Stimulated activated CD8-positive, alpha-beta memory T cell treated with anti-CD3 and anti-CD28 coated beads, Interleukin-7, amount 100 ng/mL, for 24 hours (primary cell): Measurements from ENCODE around the gene ARHGAP22.

Experiments
- DNase-seq: peaks from one replicate; pipeline ENCODE4 v3.0.0-alpha.2; 2020; ENCODE audit warnings: low read depth

Gene ARHGAP22

DNA sequence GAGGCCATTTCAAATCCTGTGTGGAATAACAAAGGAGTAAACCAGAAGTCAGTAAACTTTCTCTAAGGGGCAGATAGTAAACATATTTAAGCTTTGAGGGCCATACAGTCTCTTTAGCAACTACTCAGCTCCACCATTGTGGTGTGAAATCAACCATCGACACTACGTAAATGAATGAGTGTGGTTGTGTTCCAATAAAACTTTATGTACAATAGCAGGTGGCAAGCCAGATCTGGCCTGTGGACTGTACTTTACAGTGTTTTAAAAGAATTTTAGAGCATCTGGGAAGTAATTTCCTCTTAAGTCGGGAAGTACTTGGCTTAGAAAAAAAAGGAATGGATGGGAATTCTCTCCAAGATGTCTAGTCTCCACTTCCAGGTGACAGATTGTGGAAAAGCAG is 71.3 kb downstream of the ARHGAP22 start:
- no peak for DNase-seq

DNA sequence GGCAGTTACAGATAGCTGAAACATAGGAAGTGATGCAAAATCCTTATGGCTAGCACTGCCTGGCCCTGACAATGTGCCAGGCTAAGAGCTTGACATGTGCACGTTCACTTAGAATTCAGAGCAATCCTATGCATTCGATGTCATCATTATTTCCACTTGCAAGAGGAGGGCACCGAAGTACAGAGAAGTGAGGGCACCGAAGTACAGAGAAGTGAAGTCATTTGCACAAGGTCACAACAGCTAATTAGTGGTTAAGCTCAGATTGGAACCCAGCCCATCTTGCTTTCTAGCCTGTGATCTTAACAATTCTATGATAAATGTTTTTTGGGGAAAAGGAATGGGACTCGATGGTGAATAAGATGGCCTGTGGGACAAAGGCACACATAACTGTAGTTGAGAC is 73.4 kb downstream of the ARHGAP22 start:
- DNase-seq, result no peak

DNA sequence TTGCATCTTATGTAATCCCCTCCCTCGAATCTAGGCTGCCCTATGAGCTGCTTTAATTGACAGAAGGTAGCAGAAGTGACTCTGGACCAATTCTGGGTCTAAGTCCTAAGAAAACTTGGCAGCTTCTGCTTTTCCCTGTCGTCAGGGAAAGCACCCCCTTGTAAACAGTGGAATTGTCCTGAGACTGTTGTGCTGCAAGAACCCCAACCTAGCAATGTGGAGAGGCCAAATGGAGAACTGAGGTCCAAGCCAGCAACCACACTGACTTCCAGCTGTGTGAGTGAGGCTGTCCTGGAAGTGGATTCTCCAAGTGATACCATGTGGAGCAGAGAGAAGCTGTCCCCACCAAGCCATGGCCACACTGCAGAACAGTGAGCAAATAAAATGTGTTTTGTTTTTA is 75.5 kb downstream of the ARHGAP22 start:
- DNase-seq, result no peak

GRCh38 chr10:48527756-48528155 is 77.1 kb downstream of the ARHGAP22 start:
- DNase-seq, result no peak

GRCh38 chr10:48526846-48527505 is 77.9 kb downstream of the ARHGAP22 start:
- DNase-seq, result no peak

DNA sequence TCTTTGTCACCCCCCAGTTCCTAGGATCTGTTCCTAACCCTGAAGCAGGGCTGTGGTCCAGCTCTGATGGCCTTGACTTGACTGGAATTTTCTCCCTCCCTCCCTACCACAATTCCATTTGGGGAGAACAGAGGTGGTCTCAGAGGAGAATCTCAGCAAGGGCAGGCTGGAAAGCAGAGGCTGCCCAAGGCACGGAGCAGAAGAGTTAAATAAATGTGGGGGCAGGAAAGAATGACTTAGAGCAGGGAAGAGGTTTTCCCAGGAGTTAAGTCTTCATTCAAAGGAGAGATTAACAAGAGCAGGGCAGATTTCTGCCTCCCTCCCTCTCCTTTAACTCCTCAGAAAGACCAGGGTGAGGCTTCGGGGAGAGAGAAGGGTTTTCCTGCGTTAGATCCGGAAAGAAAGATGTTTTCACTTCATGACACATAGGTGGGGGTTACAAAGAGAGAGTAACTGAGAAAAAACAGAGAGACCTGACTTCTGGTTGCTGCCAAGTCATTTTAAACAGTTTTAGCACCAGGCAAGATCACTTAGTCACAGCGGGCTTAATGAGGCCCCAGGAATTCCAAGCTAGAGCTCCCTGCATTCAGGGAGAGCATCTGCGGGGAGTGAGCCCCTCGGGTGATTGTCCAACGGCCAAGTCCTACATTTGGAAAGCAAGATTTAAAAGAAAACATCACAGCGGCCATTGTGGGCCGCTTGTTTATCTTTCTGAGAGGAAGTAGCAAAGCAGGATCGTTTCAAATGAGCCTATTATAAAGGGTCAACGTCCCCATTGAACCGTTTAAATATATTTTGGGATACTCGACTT is 78.7 kb downstream of the ARHGAP22 start:
- no peak for DNase-seq

DNA sequence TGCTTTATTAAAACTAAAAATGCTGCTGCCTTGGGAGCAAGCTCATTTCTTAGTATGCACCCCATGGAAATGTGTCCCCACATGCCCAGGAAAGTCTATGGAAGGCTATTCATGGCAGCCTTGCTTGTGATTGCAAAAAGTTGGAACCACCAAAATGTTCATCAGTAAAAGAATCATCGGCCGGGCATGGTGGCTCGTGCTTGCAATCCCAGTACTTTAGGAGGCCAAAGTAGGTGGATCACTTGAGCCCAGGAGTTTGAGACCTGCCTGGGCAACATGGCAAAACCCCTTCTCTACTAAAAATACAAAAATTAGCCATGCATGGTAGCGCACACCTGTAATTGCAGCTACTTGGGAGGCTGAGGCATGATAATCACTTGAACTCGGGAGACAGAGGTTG is 79.8 kb downstream of the ARHGAP22 start:
- no peak for DNase-seq

- DNase-seq, result no peak
Measured at GRCh38 chr10:48523820-48524758, 80.8 kb downstream of the ARHGAP22 start.

- no peak for DNase-seq
Measured at GRCh38 chr10:48523212-48523819, 81.6 kb downstream of the ARHGAP22 start.

DNA sequence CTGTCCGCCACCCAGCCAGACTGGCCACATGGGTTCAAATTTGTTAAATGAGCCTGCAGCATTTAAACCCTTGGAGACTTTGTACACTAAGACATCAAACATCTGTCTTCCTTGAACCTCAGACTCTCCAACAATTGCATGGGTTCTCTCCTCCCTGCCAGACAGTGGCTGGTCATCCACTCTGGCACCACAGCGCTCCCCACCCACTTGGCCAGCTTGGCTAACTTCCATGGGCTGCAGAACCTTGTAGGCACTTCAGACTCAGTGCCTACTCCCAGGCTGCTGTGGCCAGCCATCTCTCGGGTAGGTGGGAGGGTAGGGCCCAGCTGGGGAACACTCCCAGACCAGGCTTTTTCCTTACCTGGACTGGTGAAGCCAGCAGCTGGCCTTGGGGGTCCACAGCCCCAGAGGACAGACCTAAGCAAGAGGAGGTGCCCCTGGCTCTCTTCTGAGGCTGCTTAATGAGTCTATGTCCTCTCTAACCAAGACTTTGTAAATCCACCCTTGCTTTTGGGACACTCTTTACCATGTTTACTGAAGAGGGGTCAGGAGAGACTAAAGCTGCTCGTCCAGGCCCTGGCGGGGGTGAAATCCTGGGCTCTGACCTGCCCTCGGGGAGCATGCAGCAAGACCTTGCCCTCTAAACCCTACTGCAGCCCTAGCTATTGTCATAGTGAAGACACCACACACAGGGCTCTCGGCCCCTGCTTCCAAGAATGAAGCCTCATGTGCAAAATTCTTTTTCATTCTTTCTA is 82.7 kb downstream of the ARHGAP22 start:
- no peak for DNase-seq

GRCh38 chr10:48520594-48520993 is 84.3 kb downstream of the ARHGAP22 start:
- no peak for DNase-seq

DNA sequence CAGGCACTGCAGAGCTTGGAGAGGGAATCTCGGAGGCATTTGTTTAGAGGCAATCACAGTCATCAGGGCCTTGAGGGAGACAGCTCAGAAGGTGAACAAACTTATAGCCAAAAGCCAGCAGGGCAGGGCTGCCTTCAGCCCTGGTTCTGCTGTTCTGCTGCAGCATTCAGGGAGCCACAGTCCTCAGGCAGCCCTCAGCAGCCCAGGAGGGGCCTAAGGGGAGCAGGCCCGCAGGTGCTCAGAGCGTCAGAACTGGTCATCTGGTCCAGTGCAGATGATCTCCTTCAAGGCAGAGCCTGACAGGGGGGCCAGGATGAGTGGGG is 84.7 kb downstream of the ARHGAP22 start:
- DNase-seq, result no peak

DNA sequence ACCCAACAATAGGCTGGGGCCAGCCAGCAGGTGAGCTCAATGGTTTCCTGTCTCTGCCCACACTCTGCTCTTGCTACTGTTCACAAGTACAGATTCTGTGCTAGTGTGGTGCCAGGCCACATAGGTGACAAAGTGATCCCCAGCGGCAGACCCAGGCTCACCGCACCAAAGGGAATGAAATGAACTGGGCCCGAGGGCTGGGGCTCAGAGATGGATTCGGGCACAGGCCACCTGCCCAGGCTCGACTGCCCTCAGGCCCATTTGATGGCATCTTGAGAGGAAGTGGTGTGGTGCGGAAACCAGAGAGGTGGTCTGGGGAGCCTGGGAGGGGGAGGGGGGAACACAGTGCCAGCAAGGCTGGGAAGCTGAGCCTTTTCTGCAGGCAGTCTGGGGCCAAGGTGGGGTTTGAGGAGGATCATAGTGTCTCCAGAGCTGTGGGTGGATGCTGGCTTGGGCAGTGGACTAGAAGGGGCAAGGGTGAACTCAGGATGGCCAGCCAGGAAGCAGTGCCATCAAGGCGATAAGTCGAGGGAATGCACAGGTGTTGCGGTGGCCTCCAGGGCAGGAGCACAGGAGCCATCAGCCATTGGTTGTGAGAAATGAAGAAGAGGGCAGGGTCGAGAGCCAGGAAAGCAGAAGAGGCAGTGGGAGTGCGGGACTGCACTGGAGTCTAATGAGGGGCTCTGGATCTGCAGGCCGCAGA is 85.2 kb downstream of the ARHGAP22 start:
- no peak for DNase-seq

DNA sequence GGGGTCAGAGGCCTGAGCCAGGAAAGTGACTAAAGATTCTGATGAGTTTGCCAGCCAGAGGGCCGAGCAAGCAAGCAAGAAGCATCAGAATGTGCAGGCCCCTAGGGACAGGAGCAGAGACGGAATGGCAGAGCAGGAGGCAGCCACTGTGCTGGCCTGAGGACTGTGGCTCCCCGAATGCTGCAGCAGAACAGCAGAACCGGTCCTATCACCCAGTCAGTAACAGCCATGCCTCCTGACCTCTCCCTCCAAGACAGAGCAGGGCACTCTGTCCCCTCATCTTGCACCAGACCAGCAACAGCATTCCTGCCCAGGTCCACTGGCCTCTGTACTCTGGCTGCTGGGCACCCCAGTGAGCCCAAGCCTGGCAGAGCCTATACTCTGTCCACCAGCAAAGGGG is 85.9 kb downstream of the ARHGAP22 start:
- DNase-seq, result no peak

GRCh38 chr10:48517911-48518811 is 86.7 kb downstream of the ARHGAP22 start:
- no peak for DNase-seq

DNA sequence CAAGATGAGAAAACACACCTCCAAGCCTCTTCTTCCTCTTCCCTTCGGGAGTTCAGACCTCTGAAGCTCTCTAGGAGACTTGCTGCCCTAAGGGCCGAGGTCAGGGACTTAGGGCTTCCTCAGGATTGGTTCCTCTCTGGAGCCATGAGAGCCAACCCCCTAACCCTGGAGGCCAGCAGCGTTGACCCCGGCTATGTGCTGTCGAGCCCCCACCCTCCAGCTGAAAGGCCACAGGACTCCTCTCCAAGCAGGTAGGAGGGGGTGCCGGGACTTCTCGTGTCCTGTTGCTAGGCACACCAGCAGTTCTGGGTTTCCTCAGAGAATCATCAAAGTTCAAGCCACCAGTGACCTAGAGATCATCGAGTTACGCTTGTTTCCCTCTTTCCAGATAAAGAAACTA is 87.4 kb downstream of the ARHGAP22 start:
- DNase-seq, result no peak

DNA sequence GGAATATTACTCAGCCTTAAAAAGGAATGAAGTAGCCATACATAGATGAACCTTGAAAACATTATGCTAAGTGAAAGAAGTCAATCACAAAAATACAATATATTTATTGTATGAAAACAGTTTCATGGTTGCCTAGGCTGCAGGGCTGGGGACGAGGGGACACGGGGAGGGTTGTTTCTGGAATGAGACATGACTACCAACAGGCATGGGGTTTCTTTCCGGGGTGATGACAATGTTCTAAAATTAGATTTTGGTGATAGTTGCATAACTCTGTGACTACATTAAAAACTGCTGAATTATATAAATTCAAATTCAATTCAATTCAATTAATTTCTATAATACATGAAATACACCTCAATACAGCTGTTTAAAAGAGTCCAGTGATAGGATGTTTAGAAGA is 88.0 kb downstream of the ARHGAP22 start:
- DNase-seq, result no peak

- DNase-seq, result no peak
Measured at GRCh38 chr10:48514916-48515315, 90.0 kb downstream of the ARHGAP22 start.

DNA sequence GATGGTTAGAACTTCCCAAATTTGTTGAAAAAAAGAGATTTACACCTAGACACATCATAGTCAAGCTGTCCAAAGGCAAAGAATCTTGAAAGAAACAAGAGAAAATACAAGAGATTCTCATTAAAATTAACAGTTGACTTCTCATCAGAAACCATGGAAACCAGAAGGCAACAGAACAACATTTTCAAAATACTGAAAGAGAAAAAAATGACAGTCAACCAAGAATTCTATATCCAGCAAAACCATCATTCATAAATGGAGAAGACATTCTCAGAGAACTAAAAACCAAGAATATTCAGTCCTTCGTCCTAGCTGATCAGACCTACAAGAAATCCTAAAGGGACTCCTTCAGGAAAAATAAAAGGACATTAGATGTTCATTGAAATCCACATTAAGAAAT is 90.6 kb downstream of the ARHGAP22 start:
- no peak for DNase-seq

DNA sequence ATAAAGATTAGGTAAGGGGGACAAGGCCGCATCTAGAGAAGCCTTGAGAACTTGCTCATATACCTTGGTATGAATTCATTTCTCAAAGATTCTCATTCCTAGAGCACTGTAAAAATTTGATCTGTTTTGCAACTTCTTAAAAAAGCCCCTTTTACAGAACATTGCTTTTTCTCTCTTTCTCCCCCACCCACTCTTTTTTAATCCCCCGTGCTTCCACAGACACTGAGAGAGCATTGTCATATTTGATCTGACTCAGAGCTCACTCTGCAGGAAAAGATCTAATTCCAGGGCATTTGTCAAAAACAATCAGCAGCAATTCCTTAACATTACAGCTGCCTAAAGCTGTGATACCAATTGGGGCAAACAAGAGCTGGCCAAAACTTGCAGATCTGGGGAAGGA is 92.0 kb downstream of the ARHGAP22 start:
- DNase-seq, result no peak
